ENCODE data around the gene TRIM66. TPM values are rescaled to one million over a fixed set of nuclear protein-coding genes. Genes with fewer than 3 reads are reported as not detected.
A peak's percentile ranks its signal among the peaks of the same experiment; 100 is the strongest.

TRIM66 gene
- polyA plus RNA-seq, 1 donor from 2014 or later, result 0.75 TPM

GRCh38 chr11:8601376-8602133 lies 80.9 kb downstream of the TRIM66 start:
- H3K27ac Mint-ChIP-seq, result no peak overlapping the region
- no peaks in the 10 kb centered on the region for H3K36me3 Mint-ChIP-seq
- peaks cover 0 to 3% (median 0%) of the 10 kb centered on the region in 3 donors for H3K4me1 Mint-ChIP-seq
- peaks cover 12% of the 10 kb centered on the region for H3K27me3 Mint-ChIP-seq
- no peak overlapping the region for H3K4me3 Mint-ChIP-seq
- H3K9me3 Mint-ChIP-seq, result peaks cover 0 to 2% (median 0%) of the 10 kb centered on the region in 3 donors

DNA sequence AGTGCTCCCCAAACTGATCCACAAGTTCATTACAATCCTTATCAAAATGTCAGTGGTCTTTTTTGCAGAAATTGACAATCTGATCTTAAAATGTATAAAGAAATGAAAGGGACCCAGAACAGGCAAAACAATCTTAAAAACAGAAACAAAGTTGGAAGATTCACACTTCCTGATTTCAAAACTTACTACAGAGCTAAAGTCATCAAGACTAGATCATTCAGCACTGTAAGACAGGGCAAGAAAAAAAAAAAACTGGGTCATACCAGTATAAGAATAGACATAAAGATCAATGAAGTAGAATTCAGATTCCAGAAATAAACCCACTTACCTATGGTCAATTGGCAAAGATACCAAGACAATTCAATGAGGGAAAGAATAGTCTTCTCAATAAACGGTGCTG lies 84.0 kb downstream of the TRIM66 start:
- Mint-ChIP-seq H3K27ac (peak overlapping the region in 1 of 3 donors; percentile 65), H3K4me3 (no peak overlapping the region), H3K9me3 (peaks cover 0 to 2% (median 0%) of the 10 kb centered on the region in 3 donors), H3K4me1 (peaks cover 0 to 6% (median 1%) of the 10 kb centered on the region in 3 donors), H3K36me3 (no peaks in the 10 kb centered on the region), H3K27me3 (peaks cover 7% of the 10 kb centered on the region)

DNA sequence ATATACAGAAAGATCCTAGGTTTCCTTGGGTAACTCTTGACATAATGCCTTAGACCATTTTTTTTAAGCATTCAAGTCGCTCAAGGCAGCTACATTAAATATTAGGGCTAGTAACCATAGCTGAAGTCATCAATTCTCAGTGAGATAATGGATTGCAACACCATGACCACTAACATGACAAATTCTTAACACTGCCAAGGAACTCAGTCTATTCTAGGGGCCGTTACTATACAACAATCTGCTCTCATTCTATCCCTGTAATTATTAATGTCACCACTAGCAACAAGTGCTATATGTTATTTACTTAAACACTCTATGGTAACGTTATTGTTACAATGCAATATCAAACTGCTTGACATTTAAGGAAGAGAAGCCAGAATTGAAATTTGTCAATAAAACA lies 85.3 kb downstream of the TRIM66 start:
- no peak overlapping the region for H3K4me3 Mint-ChIP-seq
- peaks cover 0 to 15% (median 3%) of the 10 kb centered on the region in 3 donors for H3K4me1 Mint-ChIP-seq
- no peak overlapping the region for H3K27ac Mint-ChIP-seq
- H3K27me3 Mint-ChIP-seq, result peaks cover 7% of the 10 kb centered on the region
- no peaks in the 10 kb centered on the region for H3K36me3 Mint-ChIP-seq
- H3K9me3 Mint-ChIP-seq, result peaks cover 0 to 2% (median 0%) of the 10 kb centered on the region in 3 donors

DNA sequence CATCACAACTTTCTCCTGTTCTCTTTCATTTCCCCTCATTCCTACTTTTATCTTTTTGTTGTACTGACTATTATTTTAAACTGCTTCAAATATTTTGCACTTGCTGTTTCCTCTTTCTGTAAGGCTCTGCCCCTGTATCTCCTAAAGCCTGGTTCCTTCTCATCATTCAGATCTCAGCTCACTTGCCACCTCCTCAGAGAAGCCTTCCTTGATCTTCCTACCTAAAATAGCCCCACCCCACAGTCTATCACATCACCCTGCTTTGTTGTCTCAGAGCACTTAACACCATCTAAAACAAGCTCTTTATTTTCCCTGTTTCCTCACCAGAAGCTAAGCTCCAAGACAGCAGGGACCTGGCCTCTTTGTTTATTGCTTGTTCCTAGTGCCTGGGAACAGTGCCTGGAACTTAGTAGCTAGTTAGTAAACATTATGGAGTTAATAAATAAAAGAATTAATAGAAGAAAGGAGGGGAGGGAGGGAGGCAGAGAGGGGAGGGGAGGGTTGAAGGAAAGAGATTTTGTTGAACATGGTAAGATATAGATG lies 85.9 kb downstream of the TRIM66 start:
- peaks cover 7% of the 10 kb centered on the region for H3K27me3 Mint-ChIP-seq

GRCh38 chr11:8593935-8594909 lies 88.2 kb downstream of the TRIM66 start, which contains the start of gene STK33:
STK33 (minus strand) TSS chr11:8594228; CDS start chr11:8474905, 119,323 bp downstream.
- Mint-ChIP-seq H3K4me3 (peak within 1 kb of the TSS; percentile 77 to 92 (median 85)), H3K4me1 (peaks cover 0 to 15% (median 3%) of the 10 kb centered on the region in 3 donors), H3K9me3 (peaks cover 0 to 2% (median 0%) of the 10 kb centered on the region in 3 donors), H3K27ac (peak within 1 kb of the TSS in 2 of 3 donors; percentile 54 to 73), H3K27me3 (peaks cover 7% of the 10 kb centered on the region), H3K36me3 (no peaks in the 10 kb centered on the region)

More for the DNA sequence above, 85.9 kb downstream of the TRIM66 start:
- peak overlapping the region in 1 of 4 donors; percentile 79 for H3K4me3 Mint-ChIP-seq
- no peaks in the 10 kb centered on the region for H3K36me3 Mint-ChIP-seq
- H3K4me1 Mint-ChIP-seq, result peaks cover 0 to 15% (median 3%) of the 10 kb centered on the region in 3 donors
- no peak overlapping the region for H3K27ac Mint-ChIP-seq
- peaks cover 0 to 2% (median 0%) of the 10 kb centered on the region in 3 donors for H3K9me3 Mint-ChIP-seq

DNA sequence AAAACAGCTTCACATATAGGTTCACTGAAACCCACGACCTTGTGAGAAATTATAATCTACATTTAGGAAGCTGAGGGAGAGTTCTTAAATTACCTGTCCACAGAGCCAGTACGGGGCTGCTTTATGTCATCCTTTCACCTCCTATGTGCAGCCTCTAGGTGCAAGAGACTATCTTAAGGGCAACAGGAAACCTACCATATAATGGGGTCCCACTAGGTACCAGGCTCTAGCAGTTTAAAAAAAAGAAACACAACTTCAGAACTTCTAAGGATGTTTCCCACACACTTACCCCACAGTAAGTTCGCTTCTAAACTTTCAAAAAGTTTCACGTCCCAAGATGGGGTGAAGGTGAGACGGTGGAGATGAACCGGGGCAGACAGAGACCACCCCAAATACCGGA lies 89.0 kb downstream of the TRIM66 start:
- H3K36me3 Mint-ChIP-seq, result no peaks in the 10 kb centered on the region
- H3K9me3 Mint-ChIP-seq, result peaks cover 0 to under 1% (median 0%) of the 10 kb centered on the region in 3 donors
- peak overlapping the region in 1 of 3 donors; percentile 73 for H3K27ac Mint-ChIP-seq
- H3K4me3 Mint-ChIP-seq, result peak overlapping the region; percentile 77 to 92 (median 84)
- peaks cover 7% of the 10 kb centered on the region for H3K27me3 Mint-ChIP-seq
- H3K4me1 Mint-ChIP-seq, result peaks cover 0 to 15% (median 3%) of the 10 kb centered on the region in 3 donors

- peaks cover 0 to 3% (median 2%) of the 10 kb centered on the region in 3 donors for H3K4me1 Mint-ChIP-seq
- no peak overlapping the region for H3K4me3 Mint-ChIP-seq
- no peak overlapping the region for H3K27ac Mint-ChIP-seq
- H3K27me3 Mint-ChIP-seq, result no peaks in the 10 kb centered on the region
- H3K9me3 Mint-ChIP-seq, result peaks cover 0 to 1% (median 0%) of the 10 kb centered on the region in 3 donors
- H3K36me3 Mint-ChIP-seq, result no peaks in the 10 kb centered on the region
These were observed 94.5 kb downstream of the TRIM66 start for GRCh38 chr11:8587915-8588314.

- no peak overlapping the region for H3K27ac Mint-ChIP-seq
- H3K27me3 Mint-ChIP-seq, result no peaks in the 10 kb centered on the region
- H3K4me1 Mint-ChIP-seq, result peaks cover 0 to 4% (median 0%) of the 10 kb centered on the region in 3 donors
- H3K4me3 Mint-ChIP-seq, result no peak overlapping the region
- H3K36me3 Mint-ChIP-seq, result peaks cover 3% of the 10 kb centered on the region
- H3K9me3 Mint-ChIP-seq, result peaks cover 0 to 1% (median 0%) of the 10 kb centered on the region in 3 donors
These were observed 95.7 kb downstream of the TRIM66 start for GRCh38 chr11:8586805-8587204.

- peaks cover 0 to 4% (median 0%) of the 10 kb centered on the region in 3 donors for H3K4me1 Mint-ChIP-seq
- H3K27me3 Mint-ChIP-seq, result no peaks in the 10 kb centered on the region
- H3K9me3 Mint-ChIP-seq, result peaks cover 0 to 1% (median 0%) of the 10 kb centered on the region in 3 donors
- peaks cover 3% of the 10 kb centered on the region for H3K36me3 Mint-ChIP-seq
- no peak overlapping the region for H3K27ac Mint-ChIP-seq
- H3K4me3 Mint-ChIP-seq, result no peak overlapping the region
These were observed 96.3 kb downstream of the TRIM66 start for GRCh38 chr11:8586184-8586583.

DNA sequence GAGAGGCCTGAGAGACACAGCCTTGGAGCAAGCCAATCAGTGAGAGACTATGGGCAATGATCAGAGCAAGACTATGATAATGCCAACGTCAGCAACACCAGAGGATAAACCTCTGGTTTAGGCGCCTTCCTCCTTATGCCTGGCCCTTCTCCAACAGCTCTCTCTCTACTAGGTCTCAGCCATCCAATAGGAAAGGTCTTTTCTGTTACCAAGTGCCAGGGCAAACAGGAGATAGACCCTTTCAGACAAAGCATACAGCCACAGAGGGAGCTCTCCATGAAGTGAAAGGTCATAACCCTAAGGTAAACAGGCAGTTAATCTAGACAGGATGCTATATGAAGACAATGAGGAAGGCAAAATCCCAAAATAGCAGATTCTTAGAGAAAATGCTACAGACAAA lies 98.0 kb downstream of the TRIM66 start:
- Mint-ChIP-seq H3K9me3 (peaks cover 1 to 6% (median 5%) of the 10 kb centered on the region in 3 donors), H3K36me3 (peaks cover 3% of the 10 kb centered on the region), H3K27me3 (no peaks in the 10 kb centered on the region), H3K4me3 (no peak overlapping the region), H3K4me1 (peaks cover 0 to 4% (median 0%) of the 10 kb centered on the region in 3 donors), H3K27ac (no peak overlapping the region)

DNA sequence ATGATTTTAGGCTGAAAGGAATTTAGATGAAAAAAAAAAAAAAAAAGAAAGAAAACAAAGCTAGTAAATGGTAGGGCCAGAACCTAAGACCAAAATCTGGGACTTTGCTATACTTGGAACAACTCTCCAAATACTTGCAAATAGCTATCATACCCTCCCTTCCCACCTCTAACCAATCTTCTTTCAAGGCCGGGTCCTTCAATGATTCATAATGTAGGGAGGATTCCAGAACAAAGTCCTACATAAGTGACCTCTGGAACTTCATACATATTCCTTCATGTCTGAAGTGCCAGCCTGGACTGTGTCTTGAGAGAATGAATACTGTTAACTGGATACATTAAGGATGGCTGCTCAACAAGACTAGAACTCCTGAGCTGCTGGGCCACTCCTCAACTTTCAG lies 98.4 kb downstream of the TRIM66 start:
- H3K9me3 Mint-ChIP-seq, result peaks cover 1 to 6% (median 5%) of the 10 kb centered on the region in 3 donors
- H3K36me3 Mint-ChIP-seq, result peaks cover 3% of the 10 kb centered on the region
- no peak overlapping the region for H3K4me3 Mint-ChIP-seq
- H3K4me1 Mint-ChIP-seq, result peaks cover 0 to 4% (median 0%) of the 10 kb centered on the region in 3 donors
- no peaks in the 10 kb centered on the region for H3K27me3 Mint-ChIP-seq
- no peak overlapping the region for H3K27ac Mint-ChIP-seq

DNA sequence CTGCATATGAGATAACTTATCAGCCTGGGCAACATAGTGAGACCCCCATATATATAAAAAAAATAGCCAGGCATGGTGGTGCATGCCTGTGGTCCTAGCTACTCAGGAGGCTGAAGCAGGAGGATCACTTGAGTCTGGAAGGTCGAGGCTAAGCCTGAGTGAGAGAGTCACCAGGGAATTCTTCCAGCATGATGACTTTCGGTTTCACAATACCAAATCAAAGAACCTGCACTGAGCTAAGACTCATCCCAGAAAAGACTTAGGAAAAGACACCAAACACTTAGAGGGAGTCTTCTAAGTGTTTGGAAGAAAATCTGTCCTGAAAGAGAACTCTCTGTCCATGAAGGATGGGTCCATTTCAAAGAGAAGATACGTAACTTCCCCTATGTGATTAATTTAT lies 101.2 kb downstream of the TRIM66 start:
- H3K27me3 Mint-ChIP-seq, result no peaks in the 10 kb centered on the region
- H3K9me3 Mint-ChIP-seq, result peaks cover 0 to 10% (median 9%) of the 10 kb centered on the region in 3 donors
- no peak overlapping the region for H3K4me3 Mint-ChIP-seq
- peaks cover 3% of the 10 kb centered on the region for H3K36me3 Mint-ChIP-seq
- H3K4me1 Mint-ChIP-seq, result peaks cover 0 to 4% (median 0%) of the 10 kb centered on the region in 3 donors
- H3K27ac Mint-ChIP-seq, result peak overlapping the region in 1 of 3 donors; percentile 21

DNA sequence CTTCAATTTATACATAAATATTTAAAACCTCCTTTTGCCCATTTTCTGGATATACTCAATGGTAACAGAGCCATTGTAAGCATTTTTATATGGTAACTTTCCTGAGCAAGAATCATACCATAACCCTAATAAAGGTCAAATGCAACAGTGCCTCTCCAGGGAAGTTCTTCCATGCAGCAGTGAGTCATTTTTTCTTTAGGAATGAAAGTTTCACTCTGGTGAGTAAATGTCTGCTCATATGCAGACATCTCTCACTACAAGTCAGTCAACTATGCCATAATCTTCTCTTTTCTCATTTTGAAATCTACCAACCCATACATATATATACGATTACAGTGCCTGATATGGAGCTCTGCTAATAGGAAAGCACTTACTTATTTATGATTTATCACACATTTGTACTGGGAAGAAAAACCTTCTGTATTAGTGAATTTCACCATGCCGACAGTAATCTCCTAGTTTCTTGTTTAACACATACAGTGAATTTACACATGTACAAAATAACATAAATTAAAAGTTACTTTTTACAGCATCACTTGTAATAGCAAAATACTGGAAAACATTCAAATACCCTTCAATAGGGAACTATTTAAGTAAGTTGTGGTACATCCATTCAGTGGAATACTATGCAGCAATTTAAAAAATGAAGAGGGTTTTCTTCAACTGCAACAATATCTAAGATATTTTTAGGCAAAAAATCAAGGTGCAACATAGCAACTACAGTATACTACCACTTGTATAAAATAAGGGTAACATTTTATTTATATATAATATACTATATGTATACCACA lies 104.5 kb downstream of the TRIM66 start:
- no peaks in the 10 kb centered on the region for H3K27me3 Mint-ChIP-seq
- H3K9me3 Mint-ChIP-seq, result peaks cover 0 to 10% (median 9%) of the 10 kb centered on the region in 3 donors

DNA sequence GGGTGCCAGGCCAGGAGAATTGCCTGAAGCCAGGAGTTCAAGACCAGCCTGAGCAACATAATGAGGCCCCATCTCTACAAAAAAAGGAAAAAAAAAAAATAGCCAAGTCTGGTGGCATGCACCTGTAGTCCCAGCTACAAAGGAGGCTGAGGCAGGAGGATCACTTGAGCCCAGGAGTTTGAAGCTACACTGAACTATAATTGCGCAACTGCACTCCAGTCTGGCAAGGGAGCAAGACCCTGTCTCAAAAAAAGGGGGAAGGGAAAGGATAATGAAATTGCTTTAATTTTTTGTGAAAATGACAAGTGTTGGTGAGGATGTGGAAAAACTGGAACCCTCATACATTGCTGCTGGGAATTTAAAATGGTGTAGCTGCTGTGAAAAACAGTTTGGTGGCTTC lies 107.7 kb downstream of the TRIM66 start:
- Mint-ChIP-seq H3K4me1 (no peaks in the 10 kb centered on the region), H3K9me3 (peaks cover 0 to 6% (median 5%) of the 10 kb centered on the region in 3 donors), H3K27ac (no peak overlapping the region), H3K36me3 (no peaks in the 10 kb centered on the region), H3K4me3 (no peak overlapping the region), H3K27me3 (no peaks in the 10 kb centered on the region)

More for the DNA sequence above, 104.5 kb downstream of the TRIM66 start:
- Mint-ChIP-seq H3K4me1 (peaks cover 0 to 2% (median 0%) of the 10 kb centered on the region in 3 donors), H3K36me3 (peaks cover 3% of the 10 kb centered on the region), H3K27ac (no peak overlapping the region), H3K4me3 (no peak overlapping the region)
